Measurements from ENCODE around the gene FREY1.
A peak's percentile ranks its signal among the peaks of the same experiment; 100 is the strongest.

Gene FREY1

DNA sequence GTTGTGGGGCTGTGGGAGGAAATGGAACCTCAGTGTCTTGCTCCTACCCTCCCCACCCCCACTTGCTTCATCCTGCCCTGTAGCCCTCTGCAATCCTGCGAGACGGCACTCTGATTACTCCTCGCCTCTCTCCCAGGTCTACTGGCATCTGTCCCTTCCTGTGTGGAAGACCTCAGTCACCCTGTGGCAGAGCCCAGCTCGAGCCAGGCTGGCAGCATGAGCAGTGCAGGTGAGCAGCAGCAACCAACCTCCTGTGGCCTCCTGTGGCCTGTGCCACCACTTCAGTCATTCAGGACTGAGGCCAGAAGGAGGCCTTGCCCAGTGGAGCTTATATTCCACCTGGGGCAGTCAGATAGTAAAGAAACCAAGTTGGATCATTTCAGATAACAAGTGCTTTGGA lies 36.4 kb downstream of the FREY1 start:
- no peak for DNase-seq (ENCODE audit: low spot score)

- no peak for DNase-seq (ENCODE audit: low spot score)
Measured at GRCh38 chr11:45869551-45869950, 37.5 kb downstream of the FREY1 start.

GRCh38 chr11:45864041-45864440 lies 43.0 kb downstream of the FREY1 start:
- no peak for DNase-seq (ENCODE audit: low spot score)

DNA sequence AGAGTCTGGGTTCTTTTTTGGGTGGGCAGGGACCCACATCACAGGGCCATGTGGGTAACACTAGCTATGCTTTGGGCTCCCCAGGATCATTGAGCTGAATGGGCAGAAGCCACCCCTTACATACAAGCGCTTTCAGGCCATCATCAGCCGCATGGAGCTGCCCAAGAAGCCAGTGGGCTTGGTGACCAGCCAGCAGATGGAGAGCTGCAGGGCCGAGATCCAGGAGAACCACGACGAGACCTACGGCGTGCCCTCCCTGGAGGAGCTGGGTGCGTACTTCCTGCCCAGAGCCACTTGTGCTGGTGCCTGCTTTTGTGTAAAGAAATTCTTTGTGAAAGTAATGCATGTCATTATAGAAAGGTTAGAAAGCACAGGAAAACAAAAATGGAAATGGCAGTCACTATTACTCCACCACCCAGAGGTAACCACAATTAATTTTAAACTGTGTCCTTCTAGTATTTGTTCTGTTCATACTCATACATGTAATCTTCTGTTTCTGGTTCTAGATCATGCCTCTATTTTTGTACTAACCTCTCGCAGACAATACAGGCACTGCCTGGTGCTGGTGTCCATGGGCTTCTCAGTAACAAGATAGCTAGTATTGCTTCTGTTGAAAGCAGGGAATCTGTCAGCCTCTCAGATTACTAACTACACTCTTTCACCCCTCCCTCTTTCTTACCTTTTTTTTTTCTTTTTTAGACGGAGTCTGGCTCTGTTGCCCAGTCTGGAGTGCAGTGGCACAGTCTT lies 46.1 kb downstream of the FREY1 start:
- DNase-seq (ENCODE audit: low spot score) = no peak

- no peak for DNase-seq (ENCODE audit: low spot score)
Measured at GRCh38 chr11:45860348-45860747, 46.7 kb downstream of the FREY1 start.

- peak; percentile 95 for DNase-seq (ENCODE audit: low spot score)
Measured at GRCh38 chr11:45859661-45860140, 47.4 kb downstream of the FREY1 start.

DNA sequence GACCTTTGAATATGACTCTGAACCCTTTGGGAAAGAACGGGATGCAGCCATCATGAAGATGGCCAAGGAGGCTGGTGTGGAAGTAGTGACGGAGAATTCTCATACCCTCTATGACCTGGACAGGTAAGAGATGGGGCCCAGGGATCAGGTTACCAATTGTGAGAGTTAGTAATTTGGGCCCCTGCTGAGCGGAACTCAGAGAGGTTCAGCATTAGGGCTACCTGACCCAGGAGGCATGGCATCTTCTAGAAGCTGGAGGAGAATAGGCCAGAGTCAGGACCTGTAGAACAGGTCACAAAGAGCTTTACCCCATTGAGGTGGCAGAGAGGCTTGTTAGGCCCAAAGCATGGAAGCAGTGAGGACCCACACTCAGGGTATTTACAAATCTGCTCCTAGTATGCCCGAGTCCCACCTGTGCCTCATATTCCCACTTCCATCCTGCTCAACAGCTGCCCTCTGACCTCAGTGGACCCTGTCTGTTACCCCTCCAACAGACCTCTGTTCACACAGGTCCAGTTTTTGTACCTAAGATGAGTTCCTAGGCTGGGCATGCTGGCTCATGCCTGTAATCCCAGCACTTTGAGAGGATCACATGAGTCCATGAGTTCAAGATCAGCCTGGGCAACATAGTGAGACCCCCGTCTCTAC lies 48.2 kb downstream of the FREY1 start:
- no peak for DNase-seq (ENCODE audit: low spot score)

DNA sequence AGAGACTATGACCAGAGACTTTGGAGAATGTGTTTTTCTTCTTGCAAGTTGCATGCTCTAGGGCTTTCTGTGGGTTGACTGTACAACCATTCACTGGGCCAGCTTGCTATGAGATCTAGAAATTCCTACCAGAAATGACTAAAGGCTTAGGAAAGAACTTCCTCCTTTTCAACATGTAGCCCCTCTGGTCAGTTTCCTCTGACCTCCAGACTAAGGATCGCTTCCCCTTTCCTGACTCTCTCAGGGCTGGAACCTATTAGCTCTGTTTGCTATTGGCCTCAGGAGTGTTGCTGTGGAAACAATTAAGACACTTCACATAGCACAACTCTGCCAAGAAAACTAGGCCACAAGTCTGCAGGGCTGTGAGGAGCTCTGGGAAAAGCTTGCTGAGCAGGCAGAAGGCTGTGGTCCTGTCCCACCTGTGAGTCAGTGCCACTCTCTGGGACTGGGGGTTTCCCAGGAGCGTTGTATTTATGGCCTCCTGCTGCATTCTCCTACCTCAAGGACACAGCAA lies 49.1 kb downstream of the FREY1 start:
- DNase-seq (ENCODE audit: low spot score) = peak; percentile 63

Data from AG08396 (cell line).